GM20000 (cell line): Measurements from ENCODE around the gene MICAL3.
"Not testable (repeated sequence)": the region's sequence is repeated elsewhere in the genome, so short reads cannot be mapped to it uniquely, and the experiment has no call there.

Experiments used
- DNase-seq: peaks from one replicate; pipeline ENCODE4 v3.0.0; 2012; ENCODE audit warnings: low spot score
- CTCF ChIP-seq: IDR thresholded peaks from 2 replicates; pipeline ENCODE4 v1.5.1; 2012; ENCODE audit warnings: mild to moderate bottlenecking, control low read depth; ENCODE audit errors: extremely low read depth, missing control alignments

Gene MICAL3

GRCh38 chr22:17994424-17995108 lies 29.8 kb downstream of the MICAL3 start:
- DNase-seq: no peak
- no peak for TF ChIP-seq CTCF

GRCh38 chr22:17992976-17993375 lies 31.4 kb downstream of the MICAL3 start:
- not testable (repeated sequence) for DNase-seq

- DNase-seq: not testable (repeated sequence)
These were observed 32.4 kb downstream of the MICAL3 start for GRCh38 chr22:17991992-17992391.

GRCh38 chr22:17990942-17991341 lies 33.4 kb downstream of the MICAL3 start:
- no peak for DNase-seq
- no peak for TF ChIP-seq CTCF

- TF ChIP-seq CTCF: no peak
- DNase-seq: no peak
These were observed 34.2 kb downstream of the MICAL3 start for GRCh38 chr22:17990147-17990546.

GRCh38 chr22:17988800-17989513 lies 35.4 kb downstream of the MICAL3 start:
- DNase-seq: no peak
- no peak for TF ChIP-seq CTCF

- TF ChIP-seq CTCF: no peak
- no peak for DNase-seq
These were observed 38.8 kb downstream of the MICAL3 start for GRCh38 chr22:17985606-17986005.

GRCh38 chr22:17985071-17985470 lies 39.3 kb downstream of the MICAL3 start:
- not testable (repeated sequence) for DNase-seq

GRCh38 chr22:17984114-17984513 lies 40.2 kb downstream of the MICAL3 start:
- no peak for DNase-seq
- TF ChIP-seq CTCF: no peak
